ENCODE measurements around the gene COQ10A.

Gene COQ10A

DNA sequence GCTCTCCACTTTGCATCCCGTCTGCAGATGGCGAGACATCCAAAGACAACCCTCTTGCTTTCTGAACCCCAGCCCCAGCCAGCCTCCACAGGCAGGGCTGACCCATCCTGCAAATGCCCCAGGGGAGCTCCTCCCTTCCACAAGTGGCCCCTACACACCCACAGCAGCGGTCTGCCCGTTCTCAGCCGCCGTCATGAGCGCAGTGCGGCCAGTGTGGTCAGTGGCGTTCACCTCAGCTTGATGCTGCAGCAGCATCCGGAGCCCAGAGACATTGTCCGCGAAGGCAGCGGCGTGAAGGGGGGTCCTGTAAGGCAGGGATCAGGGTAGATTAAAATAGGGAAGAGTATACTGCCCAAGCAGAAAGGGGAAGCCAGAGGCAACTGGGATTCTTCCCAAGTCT lies 22.2 kb upstream of the COQ10A start:
- H3K27ac ChIP-seq (ENCODE audit: low read length) = no peak overlapping the region

DNA sequence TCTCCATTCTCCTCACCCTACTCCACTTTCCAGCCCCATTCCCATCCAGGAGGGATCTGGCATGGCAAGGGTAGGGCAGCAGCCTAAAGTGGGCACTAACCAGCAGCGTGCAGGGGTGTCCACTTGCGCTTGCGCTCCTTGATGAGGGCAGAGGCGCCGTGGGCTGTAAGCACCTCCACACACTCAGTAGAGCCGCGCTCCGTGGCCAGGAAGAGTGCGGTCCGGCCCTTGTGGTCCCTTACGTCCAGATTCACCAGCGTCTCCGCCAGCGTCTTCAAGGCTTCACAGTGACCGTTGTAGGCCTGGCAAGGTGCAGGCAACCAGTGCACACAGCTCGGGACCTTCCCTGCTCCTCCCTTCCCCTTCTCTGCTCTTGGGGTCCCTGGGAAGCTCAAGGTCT lies 18.8 kb upstream of the COQ10A start:
- peaks cover 61 to 77% of the 10 kb centered on the region in 2 donors for H3K36me3 ChIP-seq (ENCODE audit: control insufficient read depth in 1 of 2, insufficient read depth in 2 of 2, low read length in 2 of 2)

More for the DNA sequence above, 22.2 kb upstream of the COQ10A start:
- H3K36me3 ChIP-seq (ENCODE audit: control insufficient read depth in 1 of 2, insufficient read depth in 2 of 2, low read length in 2 of 2) = peaks cover 72 to 92% of the 10 kb centered on the region in 2 donors
- no peak overlapping the region for H3K4me3 ChIP-seq (ENCODE audit: low read depth in 1 of 2, low read length in 2 of 2)
- H3K9me3 ChIP-seq (ENCODE audit: control insufficient read depth in 1 of 2, low read length in 2 of 2) = no peaks in the 10 kb centered on the region
- no peaks in the 10 kb centered on the region for H3K4me1 ChIP-seq (ENCODE audit: control insufficient read depth in 1 of 2, insufficient read depth in 2 of 2, low read length in 2 of 2)
- no peaks in the 10 kb centered on the region for H3K27me3 ChIP-seq (ENCODE audit: low read depth, low read length)

GRCh38 chr12:56248711-56249110 lies 18.0 kb upstream of the COQ10A start:
- H3K27me3 ChIP-seq (ENCODE audit: low read depth, low read length) = no peaks in the 10 kb centered on the region
- peaks cover 61 to 77% of the 10 kb centered on the region in 2 donors for H3K36me3 ChIP-seq (ENCODE audit: control insufficient read depth in 1 of 2, insufficient read depth in 2 of 2, low read length in 2 of 2)
- H3K4me3 ChIP-seq (ENCODE audit: low read depth in 1 of 2, low read length in 2 of 2) = no peak overlapping the region

More for the DNA sequence above, 18.8 kb upstream of the COQ10A start:
- no peak overlapping the region for H3K4me3 ChIP-seq (ENCODE audit: low read depth in 1 of 2, low read length in 2 of 2)
- H3K27ac ChIP-seq (ENCODE audit: low read length) = no peak overlapping the region
- H3K27me3 ChIP-seq (ENCODE audit: low read depth, low read length) = no peaks in the 10 kb centered on the region
- H3K4me1 ChIP-seq (ENCODE audit: control insufficient read depth in 1 of 2, insufficient read depth in 2 of 2, low read length in 2 of 2) = no peaks in the 10 kb centered on the region
- H3K9me3 ChIP-seq (ENCODE audit: control insufficient read depth in 1 of 2, low read length in 2 of 2) = no peaks in the 10 kb centered on the region

GRCh38 chr12:56252649-56253048 lies 14.1 kb upstream of the COQ10A start:
- Histone ChIP-seq H3K36me3 (ENCODE audit: control insufficient read depth in 1 of 2, insufficient read depth in 2 of 2, low read length in 2 of 2) (peaks cover 53 to 64% of the 10 kb centered on the region in 2 donors), H3K9me3 (ENCODE audit: control insufficient read depth in 1 of 2, low read length in 2 of 2) (no peaks in the 10 kb centered on the region), H3K4me1 (ENCODE audit: control insufficient read depth in 1 of 2, insufficient read depth in 2 of 2, low read length in 2 of 2) (peaks cover 12 to 16% of the 10 kb centered on the region in 2 donors), H3K27ac (ENCODE audit: low read length) (no peak overlapping the region), H3K27me3 (ENCODE audit: low read depth, low read length) (no peaks in the 10 kb centered on the region), H3K4me3 (ENCODE audit: low read depth in 1 of 2, low read length in 2 of 2) (no peak overlapping the region)

More at GRCh38 chr12:56248711-56249110, 18.0 kb upstream of the COQ10A start:
- no peak overlapping the region for H3K27ac ChIP-seq (ENCODE audit: low read length)
- H3K9me3 ChIP-seq (ENCODE audit: control insufficient read depth in 1 of 2, low read length in 2 of 2) = no peaks in the 10 kb centered on the region
- no peaks in the 10 kb centered on the region for H3K4me1 ChIP-seq (ENCODE audit: control insufficient read depth in 1 of 2, insufficient read depth in 2 of 2, low read length in 2 of 2)

GRCh38 chr12:56253091-56253490 lies 13.7 kb upstream of the COQ10A start:
- Histone ChIP-seq H3K36me3 (ENCODE audit: control insufficient read depth in 1 of 2, insufficient read depth in 2 of 2, low read length in 2 of 2) (peaks cover 49 to 60% of the 10 kb centered on the region in 2 donors), H3K27ac (ENCODE audit: low read length) (no peak overlapping the region), H3K27me3 (ENCODE audit: low read depth, low read length) (no peaks in the 10 kb centered on the region), H3K4me1 (ENCODE audit: control insufficient read depth in 1 of 2, insufficient read depth in 2 of 2, low read length in 2 of 2) (peaks cover 12 to 18% of the 10 kb centered on the region in 2 donors), H3K4me3 (ENCODE audit: low read depth in 1 of 2, low read length in 2 of 2) (no peak overlapping the region), H3K9me3 (ENCODE audit: control insufficient read depth in 1 of 2, low read length in 2 of 2) (no peaks in the 10 kb centered on the region)

DNA sequence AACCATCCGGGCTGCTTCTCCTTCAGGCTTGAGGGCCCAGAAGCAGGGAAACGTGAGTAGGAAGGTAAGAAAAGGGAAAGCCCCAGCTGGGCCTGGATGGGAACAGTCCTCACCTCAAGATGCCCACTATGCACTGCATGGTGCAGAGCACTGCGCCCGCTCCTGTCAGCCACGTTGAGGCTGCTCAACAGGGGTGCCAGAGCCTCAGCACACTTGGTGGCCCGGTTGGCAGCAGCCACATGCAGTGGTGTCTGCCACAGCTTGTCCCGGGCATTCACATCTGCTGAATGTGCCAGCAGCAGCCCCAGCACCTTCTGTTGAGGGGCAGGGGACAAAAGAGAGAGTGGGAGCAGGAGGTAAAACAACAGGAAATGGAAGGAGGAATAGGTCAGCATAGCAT lies 11.1 kb upstream of the COQ10A start:
- Histone ChIP-seq H3K4me1 (ENCODE audit: control insufficient read depth in 1 of 2, insufficient read depth in 2 of 2, low read length in 2 of 2) (peaks cover 12 to 22% of the 10 kb centered on the region in 2 donors), H3K27ac (ENCODE audit: low read length) (no peak overlapping the region), H3K27me3 (ENCODE audit: low read depth, low read length) (no peaks in the 10 kb centered on the region), H3K36me3 (ENCODE audit: control insufficient read depth in 1 of 2, insufficient read depth in 2 of 2, low read length in 2 of 2) (peaks cover 36 to 48% of the 10 kb centered on the region in 2 donors), H3K9me3 (ENCODE audit: control insufficient read depth in 1 of 2, low read length in 2 of 2) (no peaks in the 10 kb centered on the region), H3K4me3 (ENCODE audit: low read depth in 1 of 2, low read length in 2 of 2) (no peak overlapping the region)

DNA sequence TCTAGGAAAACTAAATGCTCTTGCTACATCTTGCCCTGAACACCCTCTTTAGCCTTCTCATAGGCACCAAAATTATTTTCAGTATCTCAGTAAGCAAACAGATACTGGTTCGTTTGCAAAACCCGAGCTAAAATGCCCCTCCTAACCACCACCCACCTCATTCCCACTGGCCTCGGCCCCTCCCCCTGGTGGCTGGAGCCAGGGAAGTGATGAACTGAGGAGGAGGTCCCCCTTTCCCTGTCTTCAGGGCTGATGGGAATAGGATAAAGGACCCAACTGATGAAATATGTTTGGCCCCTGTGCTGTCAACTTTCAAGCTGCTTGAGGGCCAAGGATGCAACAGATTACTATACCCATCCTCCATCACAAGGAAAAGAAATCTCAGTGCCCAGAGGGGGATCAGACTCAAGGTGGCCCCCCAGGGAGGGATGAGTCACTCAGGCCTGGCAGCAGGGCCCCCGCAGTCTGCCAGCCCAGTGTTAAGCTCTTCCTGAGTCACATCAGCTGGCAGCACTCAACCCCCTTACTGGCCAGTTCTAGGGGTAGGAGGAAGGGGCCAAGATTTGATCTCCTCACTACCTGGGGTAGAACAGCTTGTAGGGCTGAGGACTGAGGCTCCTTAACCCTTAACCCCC lies 10.3 kb upstream of the COQ10A start:
- Histone ChIP-seq H3K27me3 (ENCODE audit: low read depth, low read length) (no peaks in the 10 kb centered on the region), H3K4me1 (ENCODE audit: control insufficient read depth in 1 of 2, insufficient read depth in 2 of 2, low read length in 2 of 2) (peaks cover 12 to 22% of the 10 kb centered on the region in 2 donors), H3K9me3 (ENCODE audit: control insufficient read depth in 1 of 2, low read length in 2 of 2) (no peaks in the 10 kb centered on the region), H3K4me3 (ENCODE audit: low read depth in 1 of 2, low read length in 2 of 2) (peak overlapping the region; percentile 83 to 89), H3K36me3 (ENCODE audit: control insufficient read depth in 1 of 2, insufficient read depth in 2 of 2, low read length in 2 of 2) (peaks cover 36 to 44% of the 10 kb centered on the region in 2 donors), H3K27ac (ENCODE audit: low read length) (peak overlapping the region; percentile 49)

GRCh38 chr12:56257071-56257470 lies 9.7 kb upstream of the COQ10A start:
- no peak overlapping the region for H3K27ac ChIP-seq (ENCODE audit: low read length)

DNA sequence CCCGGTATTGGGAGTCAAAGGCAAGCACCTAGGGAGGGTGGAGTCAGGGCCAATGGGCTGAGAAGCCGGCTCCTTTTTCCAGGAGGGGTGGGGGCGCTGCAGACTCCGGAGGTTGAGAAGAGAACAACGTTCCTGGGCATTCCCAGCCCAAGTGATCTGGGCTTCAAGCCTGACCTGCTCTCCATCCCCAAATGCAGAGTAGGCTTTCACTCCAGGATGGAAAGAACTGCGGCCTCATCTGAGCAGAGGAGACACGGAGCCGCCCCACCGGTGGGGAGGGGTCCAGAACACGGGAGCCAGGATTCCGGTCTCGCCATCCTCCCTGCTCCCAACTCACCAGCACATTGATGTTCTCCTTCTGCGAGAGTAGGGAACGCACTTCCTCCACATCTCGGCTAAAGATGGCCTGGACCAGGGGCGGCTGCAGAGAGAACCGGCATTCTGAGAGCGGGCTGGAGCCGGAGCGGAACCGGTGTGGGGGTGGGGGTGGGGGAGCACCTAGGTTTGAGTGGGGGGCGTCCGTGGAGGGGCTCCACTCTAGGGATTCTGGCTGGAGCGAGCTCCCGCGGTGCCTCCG lies 9.2 kb upstream of the COQ10A start:
- Histone ChIP-seq H3K4me1 (ENCODE audit: control insufficient read depth in 1 of 2, insufficient read depth in 2 of 2, low read length in 2 of 2) (peaks cover 12 to 22% of the 10 kb centered on the region in 2 donors), H3K36me3 (ENCODE audit: control insufficient read depth in 1 of 2, insufficient read depth in 2 of 2, low read length in 2 of 2) (peaks cover 25 to 32% of the 10 kb centered on the region in 2 donors), H3K9me3 (ENCODE audit: control insufficient read depth in 1 of 2, low read length in 2 of 2) (no peaks in the 10 kb centered on the region), H3K4me3 (ENCODE audit: low read depth in 1 of 2, low read length in 2 of 2) (peak overlapping the region; percentile 83 to 89), H3K27me3 (ENCODE audit: low read depth, low read length) (no peaks in the 10 kb centered on the region), H3K27ac (ENCODE audit: low read length) (peak overlapping the region; percentile 51)

More at GRCh38 chr12:56257071-56257470, 9.7 kb upstream of the COQ10A start:
- H3K36me3 ChIP-seq (ENCODE audit: control insufficient read depth in 1 of 2, insufficient read depth in 2 of 2, low read length in 2 of 2) = peaks cover 30 to 37% of the 10 kb centered on the region in 2 donors
- peaks cover 12 to 22% of the 10 kb centered on the region in 2 donors for H3K4me1 ChIP-seq (ENCODE audit: control insufficient read depth in 1 of 2, insufficient read depth in 2 of 2, low read length in 2 of 2)
- peak overlapping the region; percentile 83 to 89 for H3K4me3 ChIP-seq (ENCODE audit: low read depth in 1 of 2, low read length in 2 of 2)
- no peaks in the 10 kb centered on the region for H3K9me3 ChIP-seq (ENCODE audit: control insufficient read depth in 1 of 2, low read length in 2 of 2)
- H3K27me3 ChIP-seq (ENCODE audit: low read depth, low read length) = no peaks in the 10 kb centered on the region

GRCh38 chr12:56258068-56258819 lies 8.5 kb upstream of the COQ10A start, which contains the start of gene ANKRD52:
TSS of gene ANKRD52 (minus strand) at chr12:56258384. CDS start at chr12:56258269, 115 bp downstream.
- Histone ChIP-seq H3K27me3 (ENCODE audit: low read depth, low read length) (no peaks in the 10 kb centered on the region), H3K9me3 (ENCODE audit: control insufficient read depth in 1 of 2, low read length in 2 of 2) (no peaks in the 10 kb centered on the region), H3K27ac (ENCODE audit: low read length) (peak within 1 kb of the TSS; percentile 83), H3K36me3 (ENCODE audit: control insufficient read depth in 1 of 2, insufficient read depth in 2 of 2, low read length in 2 of 2) (peaks cover 18 to 26% of the 10 kb centered on the region in 2 donors), H3K4me3 (ENCODE audit: low read depth in 1 of 2, low read length in 2 of 2) (peak within 1 kb of the TSS; percentile 83 to 91), H3K4me1 (ENCODE audit: control insufficient read depth in 1 of 2, insufficient read depth in 2 of 2, low read length in 2 of 2) (peaks cover 12 to 22% of the 10 kb centered on the region in 2 donors)

GRCh38 chr12:56258820-56259183 lies 7.9 kb upstream of the COQ10A start:
- Histone ChIP-seq H3K9me3 (ENCODE audit: control insufficient read depth in 1 of 2, low read length in 2 of 2) (no peaks in the 10 kb centered on the region), H3K36me3 (ENCODE audit: control insufficient read depth in 1 of 2, insufficient read depth in 2 of 2, low read length in 2 of 2) (peaks cover 12 to 20% of the 10 kb centered on the region in 2 donors), H3K4me1 (ENCODE audit: control insufficient read depth in 1 of 2, insufficient read depth in 2 of 2, low read length in 2 of 2) (peaks cover 12 to 22% of the 10 kb centered on the region in 2 donors), H3K27ac (ENCODE audit: low read length) (peak overlapping the region; percentile 83), H3K4me3 (ENCODE audit: low read depth in 1 of 2, low read length in 2 of 2) (peak overlapping the region; percentile 83 to 91), H3K27me3 (ENCODE audit: low read depth, low read length) (no peaks in the 10 kb centered on the region)
